Prostate gland (tissue), 2 donors: ENCODE data around the gene DRC3.

Experiments
- CTCF ChIP-seq, 4 experiments: fragments of 200-600 bp in 2 of 4; fragments of 450-650 bp in 2 of 4; sonication (generic) in 2 of 4; IDR thresholded peaks; 1 replicate in 3 of 4; 2 replicates in 1 of 4; pipeline ENCODE4 v1.5.1; 2016 to 2019; ENCODE audit warnings: antibody characterized with exemption in 4 of 4, mild to moderate bottlenecking in 2 of 4, moderate library complexity in 2 of 4
- POLR2A ChIP-seq: fragments of 450-650 bp; IDR thresholded peaks from one replicate; pipeline ENCODE4 v1.6.1; 2016; ENCODE audit warnings: antibody characterized with exemption, mild to moderate bottlenecking
- POLR2AphosphoS5 ChIP-seq: sonication (generic); formaldehyde crosslinking; IDR thresholded peaks from one replicate; pipeline ENCODE4 v1.6.1; 2017; ENCODE audit warnings: antibody characterized with exemption

- TF ChIP-seq CTCF (IDR thresholded peaks at IDR 0.05) (no peak), POLR2AphosphoS5 (peak; percentile 39), POLR2A (no peak)
Measured at GRCh38 chr17:17982801-17983200, 10.1 kb downstream of the DRC3 start.
